A549 (cell line): ENCODE results near the gene CD82.

Experiments used
- BCL3 ChIP-seq: fragments of >200 bp; sonication (Bioruptor Twin); formaldehyde crosslinking; IDR thresholded peaks from 3 replicates; pipeline ENCODE4 v1.6.1; 2016
- BHLHE40 ChIP-seq: IDR thresholded peaks from 2 replicates; pipeline ENCODE4 v1.6.1; 2012; ENCODE audit warnings: low read depth, low read length, inconsistent platforms
- CBX2 ChIP-seq: fragments of 200-600 bp; sonication (generic); IDR thresholded peaks from 2 replicates; pipeline ENCODE4 v1.6.1; 2016; ENCODE audit warnings: low read depth, mild to moderate bottlenecking, borderline replicate concordance
- CHD4 ChIP-seq: fragments of 200-600 bp; sonication (generic); IDR thresholded peaks from 2 replicates; pipeline ENCODE4 v1.6.1; 2016; ENCODE audit warnings: antibody characterized with exemption, mild to moderate bottlenecking, borderline replicate concordance
- EP300 ChIP-seq, 2 experiments: fragments of >200 bp; sonication (Bioruptor Twin); formaldehyde crosslinking; IDR thresholded peaks; 2 replicates in 1 of 2; 3 replicates in 1 of 2; pipeline ENCODE4 v1.6.1; 2016 to 2017
- JUNB ChIP-seq: fragments of >200 bp; sonication (Bioruptor Twin); formaldehyde crosslinking; IDR thresholded peaks from 2 replicates; pipeline ENCODE4 v1.6.1; 2016
- MAFK ChIP-seq: fragments of 450-650 bp; IDR thresholded peaks from 2 replicates; pipeline ENCODE4 v1.6.1; 2014; ENCODE audit not compliant: partially characterized antibody
- POLR2A ChIP-seq: IDR thresholded peaks from 2 replicates; pipeline ENCODE4 v1.6.1; 2012; ENCODE audit warnings: mild to moderate bottlenecking, low read length
- USF2 ChIP-seq: fragments of 450-650 bp; IDR thresholded peaks from 2 replicates; pipeline ENCODE4 v1.6.1; 2014; ENCODE audit warnings: antibody characterized with exemption
- ZFP36 ChIP-seq: fragments of 450-650 bp; IDR thresholded peaks from 2 replicates; pipeline ENCODE4 v1.6.1; 2014; ENCODE audit warnings: borderline replicate concordance; ENCODE audit not compliant: partially characterized antibody
- TF ChIP-seq, protein P1 (sequence below): fragments of 150-350 bp; IDR thresholded peaks from 2 replicates; pipeline ENCODE4 v1.6.1; 2014; ENCODE audit warnings: low read depth, mild to moderate bottlenecking, low read length

DNA sequence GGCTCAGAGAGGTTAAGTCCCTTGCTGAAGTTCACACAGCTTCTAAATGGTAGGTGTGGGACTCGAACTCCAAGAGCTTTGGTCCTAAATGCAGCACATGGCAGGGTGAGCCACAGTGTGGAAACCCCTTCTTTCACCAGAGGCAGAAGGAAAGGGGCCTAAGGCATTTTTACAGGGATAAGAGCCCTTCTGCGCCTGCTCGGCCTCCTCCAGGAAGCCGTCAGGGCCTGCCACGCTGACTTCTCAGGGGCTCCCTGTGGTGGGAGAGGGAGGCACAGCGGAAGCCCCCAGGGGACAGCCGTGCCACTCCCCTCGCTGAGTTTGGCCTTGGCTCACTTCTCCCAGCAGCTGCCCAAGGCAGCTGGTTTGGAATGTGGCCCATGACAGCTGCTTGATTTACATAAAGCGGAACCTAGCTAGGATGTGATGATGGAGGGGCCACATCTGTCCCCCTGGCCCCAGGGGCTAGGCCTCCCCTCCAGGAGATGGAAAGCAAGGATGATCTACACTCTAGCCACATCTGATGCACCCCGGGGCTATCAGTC lies 35.4 kb downstream of the CD82 start:
- TF ChIP-seq POLR2A (no peak), JUNB (no peak), BCL3 (no peak), USF2 (no peak), MAFK (no peak), BHLHE40 (no peak), ZFP36 (no peak), EP300 (IDR thresholded peaks at IDR 0.05) (no peak), CHD4 (no peak), CBX2 (no peak)
- TF ChIP-seq, protein P1, sequence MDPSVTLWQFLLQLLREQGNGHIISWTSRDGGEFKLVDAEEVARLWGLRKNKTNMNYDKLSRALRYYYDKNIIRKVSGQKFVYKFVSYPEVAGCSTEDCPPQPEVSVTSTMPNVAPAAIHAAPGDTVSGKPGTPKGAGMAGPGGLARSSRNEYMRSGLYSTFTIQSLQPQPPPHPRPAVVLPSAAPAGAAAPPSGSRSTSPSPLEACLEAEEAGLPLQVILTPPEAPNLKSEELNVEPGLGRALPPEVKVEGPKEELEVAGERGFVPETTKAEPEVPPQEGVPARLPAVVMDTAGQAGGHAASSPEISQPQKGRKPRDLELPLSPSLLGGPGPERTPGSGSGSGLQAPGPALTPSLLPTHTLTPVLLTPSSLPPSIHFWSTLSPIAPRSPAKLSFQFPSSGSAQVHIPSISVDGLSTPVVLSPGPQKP = no peak
